GM23248 (cell line): ENCODE data around the gene GCK. TPM values are rescaled to one million over a fixed set of nuclear protein-coding genes. Genes with fewer than 3 reads are reported as not detected.

Experiments used
- DNase-seq: peaks from one replicate; pipeline ENCODE4 v3.0.0-alpha.2; 2015
- H2AFZ ChIP-seq: fragments of 200-600 bp; sonication (generic); 2 replicates; pipeline ENCODE4 v1.6.1; 2016; ENCODE audit warnings: antibody characterized with exemption
- H3F3A ChIP-seq: fragments of 200-600 bp; sonication (generic); 2 replicates; pipeline ENCODE4 v1.6.1; 2016; ENCODE audit warnings: mild to moderate bottlenecking, antibody characterized with exemption, mixed run types; ENCODE audit not compliant: insufficient read depth
- H3K27ac ChIP-seq: fragments of 200-600 bp; sonication (generic); 2 replicates; pipeline ENCODE4 v1.5.1; 2016; ENCODE audit warnings: mild to moderate bottlenecking
- H3K27me3 ChIP-seq: fragments of 200-600 bp; sonication (generic); replicated peaks from 2 replicates; pipeline ENCODE4 v1.6.1; 2016; ENCODE audit warnings: mild to moderate bottlenecking; ENCODE audit not compliant: insufficient read depth
- H3K36me3 ChIP-seq: fragments of 200-600 bp; sonication (generic); 2 replicates; pipeline ENCODE4 v1.6.1; 2016; ENCODE audit warnings: low read depth, mild to moderate bottlenecking
- H3K4me1 ChIP-seq: fragments of 200-600 bp; sonication (generic); 2 replicates; pipeline ENCODE4 v1.6.1; 2016; ENCODE audit warnings: mild to moderate bottlenecking; ENCODE audit not compliant: insufficient read depth
- H3K4me2 ChIP-seq: fragments of 200-600 bp; sonication (generic); one replicate; pipeline ENCODE4 v1.6.1; 2016; ENCODE audit warnings: mild to moderate bottlenecking; ENCODE audit not compliant: unreplicated experiment
- H3K4me3 ChIP-seq: fragments of 200-600 bp; sonication (generic); 2 replicates; pipeline ENCODE4 v1.5.1; 2016; ENCODE audit warnings: mild to moderate bottlenecking
- H3K79me2 ChIP-seq: fragments of 200-600 bp; sonication (generic); 2 replicates; pipeline ENCODE4 v1.6.1; 2016; ENCODE audit warnings: mild to moderate bottlenecking; ENCODE audit not compliant: insufficient read depth
- H3K9ac ChIP-seq: fragments of 200-600 bp; sonication (generic); 2 replicates; pipeline ENCODE4 v1.6.1; 2016; ENCODE audit warnings: mild to moderate bottlenecking
- H3K9me2 ChIP-seq: fragments of 200-600 bp; sonication (generic); 2 replicates; pipeline ENCODE4 v1.6.1; 2016; ENCODE audit warnings: mixed run types, mild to moderate bottlenecking, moderate library complexity; ENCODE audit not compliant: insufficient read depth
- H3K9me3 ChIP-seq: fragments of 200-600 bp; sonication (generic); one replicate; pipeline ENCODE4 v1.6.1; 2017; ENCODE audit warnings: low read depth
- H4K20me1 ChIP-seq: fragments of 200-600 bp; sonication (generic); 2 replicates; pipeline ENCODE4 v1.6.0; 2016; ENCODE audit not compliant: insufficient read depth
- EZH2 ChIP-seq: fragments of 200-600 bp; sonication (generic); IDR thresholded peaks from 2 replicates; pipeline ENCODE4 v1.6.1; 2018; ENCODE audit warnings: antibody characterized with exemption, mild to moderate bottlenecking; ENCODE audit not compliant: insufficient read depth, poor library complexity, severe bottlenecking
- EZH2phosphoT487 ChIP-seq: fragments of 200-600 bp; sonication (generic); IDR thresholded peaks from 2 replicates; pipeline ENCODE4 v1.6.1; 2018; ENCODE audit warnings: antibody characterized with exemption, moderate library complexity, mild to moderate bottlenecking, low read depth; ENCODE audit not compliant: insufficient read depth
- WGBS, 2 experiments: methylation state at CpG; one replicate each; pipeline ENCODE4 v1.1.6; 2015 to 2017; ENCODE audit warnings: low lambda C conversion rate in 2 of 2, low coverage in 1 of 2; ENCODE audit errors: missing lambda C conversion rate in 2 of 2; 5-methylcytosine and 5-hydroxymethylcytosine counted together
- in situ Hi-C: fragments of 300-500 bp; cut with MboI; formaldehyde crosslinking; loops from 2 replicates; pipeline ENCODE4 v1.15.0; 2020
- polyA plus RNA-seq: library from polyadenylated mRNA; unstranded; fragments of >200 nt; fragmentation: Nextera tagmentation; extraction: Ambion mirVana; gene quantifications from 2 replicates; pipeline ENCODE4 v1.2.1, GENCODE V29; 2016
- total RNA-seq: library from RNA; depleted of rRNA; stranded (reverse); fragments of >200 nt; shearing (Covaris generic); gene quantifications from 2 replicates; pipeline ENCODE4 v1.2.3, GENCODE V29; 2014

GCK gene
- total and polyA plus RNA-seq, 2 experiments from 2014 or later = 0.11 to 0.23 TPM

GRCh38 chr7:44163591-44163990 is 25.6 kb downstream of the GCK start:
- H3K9me3 ChIP-seq = no peaks in the 10 kb centered on the region
- peak overlapping the region; percentile 19 for H3K4me2 ChIP-seq
- 0 out of 2 replicates have a peak, but pooled peaks have one; percentile 59 for TF ChIP-seq EZH2phosphoT487
- TF ChIP-seq EZH2 = no peak
- H3F3A ChIP-seq = peaks cover 26% of the 10 kb centered on the region
- peak; percentile 96 for DNase-seq
- 0 to 5% methylated on average over 1 of the region's 1 CpG for WGBS, 2 experiments
- 0 out of 2 replicates have a peak overlapping the region, but pooled peaks have one; percentile 22 for H3K27ac ChIP-seq
- no peaks in the 10 kb centered on the region for H3K9me2 ChIP-seq
- H2AFZ ChIP-seq = peak overlapping the region; percentile 33; the same call in 1 of the 2 replicates
- H3K4me3 ChIP-seq = no peak overlapping the region
- in situ Hi-C loops = no loop called here
- H3K79me2 ChIP-seq = no peaks in the 10 kb centered on the region
- no peaks in the 10 kb centered on the region for H4K20me1 ChIP-seq
- H3K36me3 ChIP-seq = no peaks in the 10 kb centered on the region
- no peaks in the 10 kb centered on the region for H3K27me3 ChIP-seq
- H3K9ac ChIP-seq = no peak overlapping the region
- peaks cover 21% of the 10 kb centered on the region for H3K4me1 ChIP-seq

- TF ChIP-seq EZH2 (no peak), EZH2phosphoT487 (no peak)
- no peak overlapping the region for H3K4me3 ChIP-seq
- 83 to 100% methylated on average over 1 of the region's 1 CpG for WGBS, 2 experiments
- no peaks in the 10 kb centered on the region for H3K9me3 ChIP-seq
- peak overlapping the region; percentile 22; the same call in 1 of the 2 replicates for H3K27ac ChIP-seq
- no peak overlapping the region for H3K9ac ChIP-seq
- H3K9me2 ChIP-seq = no peaks in the 10 kb centered on the region
- H3K4me1 ChIP-seq = peaks cover 21% of the 10 kb centered on the region
- H2AFZ ChIP-seq = peak overlapping the region; percentile 33; the same call in 1 of the 2 replicates
- in situ Hi-C loops = no loop called here
- peak overlapping the region; percentile 19 for H3K4me2 ChIP-seq
- peak; percentile 19 for DNase-seq
- no peaks in the 10 kb centered on the region for H3K79me2 ChIP-seq
- no peaks in the 10 kb centered on the region for H4K20me1 ChIP-seq
- H3F3A ChIP-seq = peaks cover 26% of the 10 kb centered on the region
- H3K36me3 ChIP-seq = no peaks in the 10 kb centered on the region
- H3K27me3 ChIP-seq = no peaks in the 10 kb centered on the region
Observed at GRCh38 chr7:44162785-44163395, 26.3 kb downstream of the GCK start.

DNA sequence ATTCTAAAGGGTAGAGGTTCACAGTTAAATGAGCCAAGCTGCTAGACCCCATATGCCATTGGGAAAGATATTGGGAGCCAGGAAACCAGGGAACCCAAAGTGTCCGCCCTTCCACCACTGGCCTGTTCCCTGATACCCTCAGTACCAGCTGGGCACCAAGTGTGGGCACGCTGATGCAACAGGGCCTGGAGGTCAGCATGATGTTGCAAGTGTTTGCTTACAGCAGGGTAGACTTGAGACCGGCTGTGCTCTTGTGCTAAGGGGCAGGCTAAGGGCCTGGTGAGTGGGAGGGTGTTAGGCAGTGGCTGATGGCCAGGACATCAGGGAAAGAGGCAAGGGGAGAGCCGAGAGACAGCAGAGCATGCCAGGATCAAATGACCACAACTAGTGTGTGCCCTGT is 27.1 kb downstream of the GCK start:
- H3K4me3 ChIP-seq = no peak overlapping the region
- no peak overlapping the region for H3K9ac ChIP-seq
- H4K20me1 ChIP-seq = no peaks in the 10 kb centered on the region
- no peaks in the 10 kb centered on the region for H3K9me3 ChIP-seq
- H3K4me1 ChIP-seq = peaks cover 21% of the 10 kb centered on the region
- H3K27me3 ChIP-seq = no peaks in the 10 kb centered on the region
- H3K79me2 ChIP-seq = no peaks in the 10 kb centered on the region
- no peaks in the 10 kb centered on the region for H3K36me3 ChIP-seq
- DNase-seq = no peak
- in situ Hi-C loops = no loop called here
- peaks cover 26% of the 10 kb centered on the region for H3F3A ChIP-seq
- 61 to 65% methylated on average over 4 of the region's 4 CpGs for WGBS, 2 experiments
- H2AFZ ChIP-seq = no peak overlapping the region
- H3K9me2 ChIP-seq = no peaks in the 10 kb centered on the region
- no peak for TF ChIP-seq EZH2
- TF ChIP-seq EZH2phosphoT487 = no peak
- no peak overlapping the region for H3K27ac ChIP-seq
- H3K4me2 ChIP-seq = no peak overlapping the region

DNA sequence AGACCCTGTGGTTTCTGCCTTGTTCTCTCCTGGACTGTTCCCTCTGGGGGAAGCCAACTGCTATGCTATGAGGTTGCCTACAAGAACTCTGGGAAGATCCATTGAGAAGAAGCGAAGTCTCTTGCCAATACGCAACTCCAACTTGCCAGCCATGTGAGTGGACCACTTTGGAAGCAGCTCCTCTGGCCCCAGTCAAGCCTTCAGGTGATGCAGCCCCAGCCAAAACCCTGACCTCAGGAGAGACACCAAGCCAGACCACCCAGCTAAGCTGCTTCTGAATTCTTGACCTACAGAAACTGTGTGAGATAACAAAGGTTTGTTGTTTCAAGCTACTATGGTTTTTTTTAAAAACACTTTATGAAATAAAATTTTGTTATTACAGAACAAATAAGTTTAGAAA is 27.9 kb downstream of the GCK start:
- WGBS, 2 experiments = 100% methylated on average over 2 of the region's 2 CpGs
- no peak overlapping the region for H3K4me2 ChIP-seq

More for the DNA sequence above, 27.9 kb downstream of the GCK start:
- Histone ChIP-seq H3K79me2 (no peaks in the 10 kb centered on the region), H2AFZ (no peak overlapping the region), H4K20me1 (no peaks in the 10 kb centered on the region), H3K9me2 (no peaks in the 10 kb centered on the region), H3K9me3 (no peaks in the 10 kb centered on the region), H3F3A (peaks cover 26% of the 10 kb centered on the region), H3K27ac (no peak overlapping the region), H3K36me3 (no peaks in the 10 kb centered on the region), H3K9ac (no peak overlapping the region), H3K4me1 (peaks cover 21% of the 10 kb centered on the region), H3K27me3 (no peaks in the 10 kb centered on the region), H3K4me3 (no peak overlapping the region)
- DNase-seq = no peak
- in situ Hi-C loops = no loop called here
- TF ChIP-seq EZH2phosphoT487 (no peak), EZH2 (no peak)
